NCI-H2081 (cell line): ENCODE measurements around the gene FOXN1.

Source experiments
- DNase-seq, 2 experiments: peaks; one replicate each; lab custom pipeline; 2025; lab: John Stamatoyannopoulos, UW

FOXN1 gene

DNA sequence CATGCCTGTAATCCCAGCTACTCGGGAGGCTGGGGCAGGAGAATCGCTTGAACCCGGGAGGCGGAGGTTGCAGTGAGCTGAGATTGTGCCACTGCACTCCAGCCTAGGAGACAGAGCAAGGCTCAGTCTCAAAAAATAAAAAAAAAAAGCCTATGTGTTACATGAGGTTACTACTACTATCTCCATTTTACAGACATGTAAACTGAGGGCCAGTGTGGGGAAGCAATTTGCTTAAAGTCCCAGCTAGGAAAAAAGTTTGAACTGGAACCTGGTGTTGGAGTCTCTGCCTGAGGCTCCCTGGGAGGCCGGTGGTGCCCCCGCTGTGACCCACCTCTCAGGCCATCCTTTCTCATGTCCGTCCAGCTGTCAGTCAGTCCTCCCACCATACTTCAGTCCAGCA is 28.2 kb upstream of the FOXN1 start:
- DNase-seq = no peak

DNA sequence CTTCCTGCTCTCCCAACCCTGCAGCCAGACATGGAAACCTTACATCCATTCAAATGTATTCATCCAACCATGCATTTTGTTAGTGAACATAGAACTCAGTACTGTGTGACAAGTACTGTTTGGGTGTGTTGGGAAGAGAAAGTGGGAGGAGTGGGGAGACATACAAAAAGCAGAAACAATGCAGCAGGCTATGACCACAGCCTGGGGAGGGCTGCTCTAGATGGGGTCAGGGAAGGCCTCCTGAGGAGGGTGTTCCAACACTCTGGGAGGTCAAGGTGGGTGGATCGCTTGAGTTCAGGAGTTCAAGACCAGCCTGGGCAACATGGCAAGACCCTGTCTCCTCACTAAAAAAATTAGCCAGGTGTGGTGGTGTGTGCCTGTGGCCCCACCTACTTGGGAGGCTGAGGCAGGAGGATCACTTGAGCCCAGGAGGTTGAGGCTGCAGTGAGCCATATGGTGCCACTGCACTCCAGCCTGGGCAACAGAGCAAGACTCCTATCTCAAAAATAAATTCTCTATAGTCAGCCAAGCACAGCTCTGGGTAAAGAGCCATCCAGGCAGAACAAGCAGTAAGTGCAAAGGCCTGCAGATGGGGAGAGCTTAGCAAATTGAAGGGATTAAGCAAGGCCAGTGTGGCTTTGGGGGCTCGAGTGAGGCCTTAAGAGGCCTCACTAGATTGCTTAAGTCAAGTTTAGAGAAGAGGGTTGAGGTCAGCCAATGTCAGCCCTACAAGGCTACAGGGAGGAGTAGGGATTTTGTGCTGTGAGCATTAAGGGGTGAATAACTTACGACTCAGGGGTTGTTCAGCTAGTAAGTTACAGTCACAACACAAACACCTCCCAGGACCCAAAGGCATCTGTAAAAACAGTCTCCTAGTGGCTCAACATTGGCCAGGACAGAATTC is 27.2 kb upstream of the FOXN1 start:
- no peak for DNase-seq

DNA sequence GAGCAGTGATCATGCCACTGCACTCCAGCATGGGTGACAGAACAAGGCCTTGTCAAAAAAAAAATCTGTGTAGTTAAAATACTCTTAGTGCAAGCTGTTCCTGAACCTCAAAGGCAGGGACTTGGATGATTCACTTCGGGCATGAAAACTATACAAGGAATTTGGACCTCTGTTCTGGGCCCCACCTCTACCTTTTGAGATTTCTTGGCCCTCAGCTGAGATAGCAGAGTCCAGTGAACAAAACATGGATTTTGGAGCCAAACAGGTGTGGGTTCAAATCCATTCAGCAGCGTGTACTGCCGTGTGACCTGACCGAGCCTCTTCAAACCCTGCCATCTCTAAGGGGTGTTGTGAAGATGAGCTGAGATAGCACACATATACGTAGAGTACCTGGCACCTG is 25.9 kb upstream of the FOXN1 start:
- DNase-seq = no peak

DNA sequence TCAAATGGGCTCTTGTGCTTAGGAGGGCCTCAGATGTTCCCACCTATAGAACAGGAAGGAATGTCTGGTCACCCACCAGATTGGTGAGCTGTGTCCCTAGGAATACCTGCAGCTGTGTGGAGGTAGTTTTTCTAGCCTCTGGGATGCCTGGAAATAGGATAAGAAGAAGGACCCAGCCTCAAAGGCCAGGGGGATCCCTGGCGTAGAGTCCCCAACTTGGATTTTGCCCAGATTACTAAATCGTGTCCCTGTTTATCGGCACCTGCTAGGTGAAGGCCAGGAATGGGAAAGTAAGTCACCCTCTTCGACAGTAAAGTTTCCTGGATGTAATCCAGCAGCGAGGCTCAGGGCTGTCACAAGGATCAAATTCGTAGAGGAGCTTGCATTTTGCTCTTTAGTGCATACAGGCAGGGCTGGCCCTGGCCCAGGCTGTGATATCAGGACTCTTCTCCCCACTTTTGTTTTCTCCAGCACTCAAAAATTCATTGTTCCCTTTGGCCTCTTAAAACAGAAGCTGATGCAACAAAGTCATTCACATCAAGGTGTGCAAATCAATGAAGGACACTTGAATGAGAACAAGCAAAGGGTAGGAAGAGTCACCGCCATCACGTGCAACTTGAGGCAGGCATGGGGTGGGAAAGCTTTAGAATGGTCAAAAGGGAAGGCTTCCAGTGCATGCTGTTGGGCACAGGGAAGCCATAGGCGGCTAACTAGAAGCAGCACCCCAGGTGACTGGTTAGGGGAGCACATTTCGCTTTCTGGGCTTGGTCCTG is 25.2 kb upstream of the FOXN1 start:
- no peak for DNase-seq

DNA sequence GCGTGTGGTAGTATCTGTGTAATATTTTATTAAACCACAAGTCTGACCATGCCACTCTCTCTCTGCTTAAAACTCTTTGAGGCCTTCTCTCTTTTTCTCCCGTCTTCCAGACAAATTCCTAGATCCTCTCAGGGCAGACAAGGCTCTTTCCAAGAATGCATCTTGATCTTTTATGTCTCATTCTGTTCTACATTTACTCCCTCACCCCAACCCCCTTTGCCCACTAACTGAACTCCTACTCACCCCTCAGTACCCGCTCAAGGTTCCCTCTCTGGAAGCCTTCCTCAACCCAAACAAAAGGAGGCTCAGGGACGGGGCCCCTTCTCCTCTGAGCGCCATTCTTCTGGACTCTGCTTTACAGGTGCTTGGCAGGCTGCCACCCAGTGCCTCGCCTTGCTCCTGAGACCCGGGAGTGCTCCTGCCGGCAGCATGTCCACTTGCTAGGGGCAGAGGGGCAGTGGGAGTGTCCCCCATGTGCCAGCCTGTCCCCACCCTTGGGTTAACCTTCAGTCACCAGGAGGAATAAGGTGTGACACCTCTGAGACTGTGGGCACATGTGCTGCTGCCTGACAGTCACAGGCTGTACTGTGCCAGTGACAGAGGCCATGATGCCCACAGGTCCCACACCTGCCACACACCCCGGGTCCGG is 23.5 kb upstream of the FOXN1 start:
- DNase-seq = no peak

DNA sequence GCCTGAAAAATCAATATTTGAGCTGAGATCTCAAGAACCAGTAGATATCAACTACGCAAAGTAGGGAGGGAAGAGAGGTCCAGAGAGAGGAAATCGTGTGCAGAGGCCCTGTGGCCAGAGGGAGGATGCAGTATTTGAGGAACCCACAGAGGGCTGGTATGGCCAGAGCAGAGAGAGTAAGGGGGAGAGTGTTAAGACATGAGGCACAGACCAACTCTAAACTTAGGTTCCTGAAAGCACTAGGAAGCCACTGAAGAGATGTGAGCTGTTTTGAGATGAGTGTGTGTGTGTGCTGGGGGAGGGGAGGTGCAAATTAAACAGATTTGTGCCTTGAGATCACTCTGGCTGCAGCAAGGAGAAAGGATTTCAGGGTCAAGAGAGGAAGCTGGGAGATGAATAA is 21.9 kb upstream of the FOXN1 start:
- DNase-seq = no peak

DNA sequence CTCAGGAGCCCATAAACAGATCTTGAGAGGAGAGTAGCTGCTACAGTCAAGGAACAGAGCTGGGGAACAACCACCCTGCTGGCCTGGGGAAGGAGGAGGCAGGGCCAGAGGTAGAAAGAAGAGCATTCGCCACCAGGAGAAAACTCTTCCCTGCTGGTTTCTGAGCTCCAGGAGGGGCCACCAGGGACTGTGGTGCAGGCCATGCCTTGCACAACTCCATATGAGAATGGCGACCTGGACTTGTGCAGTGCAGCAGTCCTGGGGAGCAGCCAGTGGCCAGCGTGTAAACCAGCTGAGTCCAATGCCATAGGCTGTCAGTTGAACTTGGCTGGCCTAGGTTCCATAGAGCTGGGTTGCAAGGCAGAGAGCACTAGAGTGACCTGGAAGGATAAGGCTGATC is 21.1 kb upstream of the FOXN1 start:
- no peak for DNase-seq

DNA sequence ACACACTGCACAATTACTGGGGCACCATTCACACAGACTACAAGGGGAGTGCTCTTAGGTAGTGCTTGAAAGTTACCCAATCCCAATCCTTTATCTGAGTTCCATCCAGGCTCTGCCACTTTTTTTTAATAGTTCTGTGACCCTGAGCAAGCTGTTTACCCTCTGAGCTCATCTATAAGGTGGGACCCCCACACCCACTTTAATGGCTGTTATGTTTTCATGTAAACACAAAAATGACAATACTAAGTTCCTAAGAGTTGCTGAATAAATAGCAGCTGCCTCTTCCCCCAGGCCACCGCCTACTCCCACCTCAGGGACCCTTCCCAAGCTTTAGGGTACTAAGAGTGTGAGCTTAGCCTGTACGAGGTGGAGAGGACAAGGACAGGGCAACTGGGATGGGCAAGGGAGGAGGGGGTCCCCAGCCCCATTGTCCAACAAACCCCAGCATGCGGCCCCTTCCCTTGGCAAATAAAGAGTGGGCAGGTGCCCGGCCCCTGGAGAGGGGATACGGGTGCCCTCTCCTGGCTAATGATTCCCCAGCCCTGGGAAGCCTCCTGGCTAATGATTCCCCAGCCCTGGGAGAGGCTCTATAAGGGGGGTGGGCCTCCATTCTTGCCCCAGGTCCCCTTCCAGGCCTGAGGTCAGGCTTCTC is 18.1 kb upstream of the FOXN1 start:
- no peak for DNase-seq

DNA sequence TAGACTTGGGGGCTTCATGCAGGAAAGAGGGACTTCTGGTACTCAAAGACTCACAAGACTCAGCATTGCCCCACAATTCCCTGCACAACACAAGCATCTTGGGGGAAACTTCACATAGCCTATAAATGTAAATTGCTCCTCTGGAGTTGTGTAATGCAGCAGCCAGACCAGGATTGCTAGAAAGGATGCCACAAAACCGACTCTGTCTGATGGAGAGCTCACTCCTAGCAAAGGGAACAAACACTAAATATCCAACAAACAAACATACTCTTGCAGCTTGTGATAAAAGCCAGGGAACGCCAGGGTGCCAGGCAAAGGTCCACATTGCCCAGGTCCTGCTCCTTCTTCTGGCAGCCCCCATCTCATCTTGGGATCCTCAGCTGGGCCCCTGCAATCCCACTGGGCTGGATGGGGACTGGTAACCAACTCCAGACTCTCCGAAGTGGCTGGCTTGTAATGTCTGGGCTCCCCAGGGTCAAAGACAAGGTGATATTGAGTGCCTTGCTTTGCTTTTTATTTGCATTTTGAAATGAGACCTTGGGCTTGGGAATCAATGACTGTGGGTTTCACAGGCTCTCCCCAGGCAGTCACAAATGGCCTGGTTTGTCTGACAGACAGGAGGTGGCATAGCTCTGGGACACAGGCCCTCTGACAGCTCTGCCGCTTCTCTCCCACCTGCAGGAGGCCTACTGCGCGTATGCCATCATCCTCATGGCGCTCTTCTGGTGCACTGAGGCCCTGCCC is 17.4 kb upstream of the FOXN1 start:
- DNase-seq = no peak

DNA sequence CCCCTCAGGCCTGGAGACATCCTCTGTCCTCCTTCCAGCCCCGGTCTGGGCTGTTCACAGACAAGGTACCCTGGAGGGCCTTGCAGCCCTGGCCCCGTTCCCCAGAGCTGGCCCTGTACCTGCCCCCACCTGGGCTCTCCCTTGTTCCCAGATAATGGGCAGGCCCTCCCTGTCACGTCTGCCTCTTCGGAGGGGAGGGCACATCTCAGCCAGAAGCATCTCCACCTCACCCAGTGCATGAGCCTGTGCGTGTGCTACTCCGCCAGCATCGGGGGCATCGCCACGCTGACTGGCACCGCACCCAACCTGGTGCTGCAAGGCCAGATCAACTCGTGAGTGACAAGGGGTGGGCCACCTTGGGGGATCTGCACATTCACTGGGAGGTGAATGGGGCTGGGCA is 14.9 kb upstream of the FOXN1 start:
- DNase-seq = no peak

DNA sequence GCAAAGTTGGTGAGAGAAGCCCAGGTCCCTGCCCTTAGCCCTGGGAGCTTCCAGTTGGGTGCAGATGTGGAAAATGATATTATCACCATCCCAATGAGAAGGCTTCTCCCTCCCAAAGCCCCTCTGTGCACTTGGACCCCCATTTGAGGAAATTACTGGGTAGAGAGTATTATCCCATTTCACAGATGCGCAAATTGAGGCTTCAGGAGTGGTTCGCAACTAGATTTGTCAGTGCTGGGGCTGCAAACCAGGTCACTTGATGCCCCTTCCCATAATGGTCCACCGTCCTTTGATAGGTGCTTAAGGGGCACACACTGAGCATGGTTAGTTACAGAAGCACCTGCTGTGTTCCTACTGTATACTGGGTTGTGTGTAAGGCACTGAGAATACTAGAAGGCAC is 14.3 kb upstream of the FOXN1 start:
- no peak for DNase-seq

DNA sequence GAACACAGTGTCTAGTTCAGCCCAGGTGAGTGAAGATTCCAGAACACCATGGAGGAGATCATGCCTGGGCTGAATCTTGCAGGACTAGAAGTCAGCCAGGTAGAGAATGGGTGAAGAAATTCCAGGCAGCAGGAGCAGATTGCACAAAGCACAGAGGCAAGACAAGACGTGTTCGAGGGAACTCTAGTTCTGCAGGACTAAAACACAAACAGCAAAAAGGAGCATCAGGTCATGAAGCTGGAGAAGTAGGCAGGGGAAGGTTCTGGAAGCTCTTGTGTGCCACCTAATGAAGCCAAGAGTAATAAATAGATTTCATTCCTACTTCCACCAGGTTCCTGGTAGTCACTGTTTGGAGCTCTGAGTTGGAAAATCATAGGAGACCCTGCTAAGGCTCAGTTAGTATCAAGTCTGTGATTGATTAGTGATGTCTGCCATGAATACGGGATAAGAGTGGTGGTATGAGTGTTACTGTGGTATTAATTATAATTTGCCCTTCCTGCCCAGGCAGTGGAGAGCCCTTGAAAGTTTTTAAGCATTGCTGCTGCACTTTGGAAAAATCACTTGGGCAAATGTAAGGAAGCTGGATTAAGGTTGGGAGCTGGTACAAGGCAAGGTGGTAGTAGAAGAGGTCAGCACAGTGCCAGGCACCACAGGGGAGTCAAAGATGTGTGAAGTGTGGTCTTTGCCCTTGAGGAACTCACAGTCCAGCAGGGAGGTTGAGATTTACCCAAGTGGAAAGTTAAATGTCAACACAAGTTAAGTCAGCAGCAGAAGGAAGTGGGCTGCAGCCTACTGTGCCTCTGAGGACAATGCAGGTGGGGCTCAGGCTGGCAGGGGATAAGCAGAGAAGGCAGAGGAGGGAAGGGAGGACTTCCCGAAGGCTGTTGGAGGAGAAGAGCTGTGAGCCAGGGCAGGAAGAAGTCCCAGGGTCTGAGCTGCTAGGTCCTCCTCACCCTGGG is 13.5 kb upstream of the FOXN1 start:
- DNase-seq = no peak

DNA sequence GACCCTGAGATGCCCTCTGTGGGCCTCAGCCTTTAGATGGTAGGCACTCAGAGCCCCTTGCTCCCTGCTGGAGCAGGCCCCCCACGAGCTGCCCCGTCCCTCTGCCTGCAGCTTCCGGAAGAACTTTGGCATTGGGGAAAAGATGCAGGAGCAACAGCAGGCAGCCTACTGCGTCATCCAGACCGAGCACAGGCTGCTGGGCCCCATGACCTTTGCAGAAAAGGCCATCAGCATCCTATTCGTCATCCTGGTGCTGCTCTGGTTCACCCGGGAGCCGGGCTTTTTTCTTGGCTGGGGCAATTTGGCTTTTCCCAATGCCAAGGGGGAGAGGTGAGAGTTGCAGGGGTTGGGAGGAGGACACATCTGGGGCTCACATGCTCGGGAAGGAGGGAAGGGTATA is 12.7 kb upstream of the FOXN1 start:
- DNase-seq = no peak

DNA sequence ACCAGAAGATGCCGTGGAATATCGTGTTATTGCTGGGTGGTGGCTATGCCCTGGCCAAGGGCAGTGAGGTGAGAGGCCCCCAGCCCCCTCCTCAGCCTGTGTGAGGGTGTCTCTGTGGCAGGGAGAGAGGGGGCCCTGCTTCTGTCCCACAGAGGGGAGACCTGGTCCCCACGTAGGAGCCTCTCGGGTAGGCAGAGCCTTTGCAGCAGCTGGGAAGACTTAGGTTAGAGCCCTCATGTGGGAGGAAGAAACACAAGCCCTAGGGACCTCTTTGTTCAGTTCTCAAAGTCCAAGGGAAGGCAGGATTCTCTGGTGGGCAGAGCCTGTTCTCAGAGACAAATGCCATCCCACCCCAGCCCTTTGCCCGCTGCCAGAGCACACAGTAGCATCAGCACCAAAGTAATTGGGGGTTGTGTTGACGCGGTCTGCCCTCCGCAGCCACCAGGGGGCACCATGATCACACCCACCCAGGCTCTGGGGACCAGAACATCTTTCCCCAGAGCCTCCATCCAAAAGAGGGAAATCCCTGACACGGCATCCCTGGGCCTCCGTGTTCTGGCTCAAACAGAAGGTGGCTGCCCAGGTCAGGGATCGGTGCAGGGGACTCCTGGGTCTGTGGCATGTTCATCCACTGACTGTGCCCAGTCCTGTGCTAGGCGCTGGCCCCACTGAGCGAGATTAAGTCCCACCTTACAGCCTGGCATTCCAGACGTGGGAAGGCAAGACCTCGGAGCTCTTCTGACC is 11.5 kb upstream of the FOXN1 start:
- peak; percentile 21 to 42 for DNase-seq

DNA sequence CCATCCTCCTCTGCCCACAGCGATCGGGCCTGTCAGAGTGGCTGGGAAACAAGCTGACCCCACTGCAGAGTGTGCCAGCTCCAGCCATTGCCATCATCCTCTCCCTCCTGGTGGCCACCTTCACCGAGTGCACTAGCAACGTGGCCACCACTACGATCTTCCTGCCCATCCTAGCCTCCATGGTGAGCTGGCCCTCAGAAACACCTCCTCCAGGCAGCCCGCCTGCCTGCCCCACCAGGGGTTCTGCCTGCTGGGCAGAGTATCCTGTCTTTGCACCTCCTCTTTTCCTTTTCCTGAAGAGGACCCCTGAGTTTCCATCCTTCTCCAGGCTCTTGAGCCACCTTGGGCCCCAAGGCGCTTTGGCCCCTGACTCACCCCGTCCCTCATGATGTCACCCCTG is 10.5 kb upstream of the FOXN1 start:
- no peak for DNase-seq

DNA sequence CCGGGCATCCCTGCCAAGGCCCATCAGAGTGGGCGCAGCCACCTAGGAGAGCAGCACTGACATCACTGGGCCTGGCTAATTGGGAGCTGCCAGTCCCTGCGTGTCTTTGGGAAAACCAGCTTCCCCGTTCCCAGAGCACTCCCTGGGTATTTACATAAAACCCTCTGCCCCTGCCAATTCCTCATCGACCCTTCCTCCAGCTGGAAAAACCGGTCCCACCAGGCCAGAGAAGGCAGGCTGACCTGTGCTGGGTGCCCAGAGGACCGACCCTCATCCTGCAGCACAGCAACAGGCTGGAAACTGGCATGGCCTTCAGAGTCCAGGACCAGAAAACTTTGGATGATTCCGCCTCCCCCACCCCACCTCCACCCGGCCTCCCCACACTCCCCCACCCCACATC is 8.2 kb upstream of the FOXN1 start:
- DNase-seq = no peak

DNA sequence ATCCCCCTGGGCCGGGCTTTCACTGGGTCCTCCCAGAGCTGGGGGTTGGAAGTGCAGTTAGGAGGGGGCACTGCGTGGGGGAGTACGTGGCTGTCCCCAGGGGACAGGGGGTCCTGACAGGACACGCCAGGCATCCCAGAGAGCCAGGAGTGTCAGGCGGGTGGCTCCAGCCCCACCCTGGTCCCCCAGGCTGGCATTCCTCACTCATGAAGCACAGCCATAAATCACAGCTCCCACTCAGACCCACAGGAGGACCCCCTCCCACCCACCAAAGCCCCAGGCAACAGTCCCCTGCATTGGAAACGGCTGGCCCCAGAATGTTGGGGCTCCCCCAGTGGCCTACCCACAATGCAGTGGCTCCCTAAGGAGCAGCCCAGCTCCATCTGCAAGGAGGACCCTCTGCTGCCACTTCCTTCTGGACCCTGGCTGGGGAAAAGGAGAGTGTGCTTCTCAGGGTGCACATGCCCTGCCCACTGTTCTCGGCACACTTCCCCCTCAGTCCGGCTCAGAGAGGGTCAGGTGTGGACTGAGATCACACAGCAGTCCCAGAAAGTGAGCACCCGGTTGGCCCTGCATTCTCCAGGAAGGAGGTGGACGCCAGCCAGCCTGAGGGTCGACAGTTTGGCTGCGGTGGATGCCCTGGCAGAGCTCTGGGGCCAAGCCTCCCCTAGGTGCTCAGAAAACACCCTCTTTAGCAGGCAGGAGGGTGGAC is 7.3 kb upstream of the FOXN1 start:
- no peak for DNase-seq

DNA sequence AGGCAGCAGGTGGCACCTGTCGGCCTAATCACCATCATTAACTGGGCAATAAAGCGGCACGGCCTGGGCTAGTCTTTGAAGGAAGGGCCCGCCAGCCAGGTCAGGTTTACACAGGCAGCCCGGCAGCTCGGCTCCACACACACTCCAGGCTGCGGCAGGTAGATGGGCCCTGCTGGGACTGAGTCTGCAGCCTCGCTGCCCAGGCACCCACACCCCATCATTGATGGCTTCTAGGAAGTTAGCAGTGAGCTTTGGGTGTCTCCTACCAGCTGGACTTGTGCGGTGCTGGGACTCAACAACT is 6.8 kb upstream of the FOXN1 start:
- DNase-seq = peak in 1 of 2 experiments; percentile 18

DNA sequence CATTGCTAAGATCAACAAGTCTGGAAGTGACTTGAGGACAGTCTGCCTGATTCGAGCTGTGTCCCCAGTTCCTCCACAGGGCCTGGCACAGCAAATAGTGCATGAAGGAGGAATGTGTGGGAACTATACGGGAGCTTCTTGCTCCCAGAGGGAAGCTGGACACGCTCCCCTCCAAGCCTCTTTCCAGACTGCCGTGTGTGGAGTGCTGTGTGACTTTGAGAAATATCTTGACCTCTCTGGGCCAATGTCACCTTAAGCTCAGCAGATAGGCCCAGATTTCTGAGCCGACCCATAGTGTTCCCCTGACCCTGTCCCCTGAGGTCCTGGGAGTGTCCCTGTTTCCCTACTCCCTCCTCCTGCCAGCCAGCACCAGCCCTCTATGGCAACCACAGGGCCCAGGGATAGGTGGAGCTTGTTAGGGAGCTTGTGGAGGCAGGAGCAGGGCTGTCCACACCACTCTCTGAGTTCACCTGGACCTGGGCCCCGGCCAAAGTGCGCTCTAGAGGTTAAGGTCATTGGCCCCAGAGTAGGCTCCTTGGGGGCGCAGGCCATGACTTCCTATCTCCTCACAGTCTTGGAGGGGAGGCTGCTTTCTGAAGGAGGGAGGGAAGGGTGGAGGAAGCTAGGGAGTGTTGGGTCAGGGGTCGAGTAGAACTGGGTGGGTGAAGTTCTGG is 6.3 kb upstream of the FOXN1 start:
- DNase-seq = no peak
